ENCODE data around the gene TUBB1.
"Not testable (repeated sequence)": the region's sequence is repeated elsewhere in the genome, so short reads cannot be mapped to it uniquely, and the experiment has no call there.

DNA sequence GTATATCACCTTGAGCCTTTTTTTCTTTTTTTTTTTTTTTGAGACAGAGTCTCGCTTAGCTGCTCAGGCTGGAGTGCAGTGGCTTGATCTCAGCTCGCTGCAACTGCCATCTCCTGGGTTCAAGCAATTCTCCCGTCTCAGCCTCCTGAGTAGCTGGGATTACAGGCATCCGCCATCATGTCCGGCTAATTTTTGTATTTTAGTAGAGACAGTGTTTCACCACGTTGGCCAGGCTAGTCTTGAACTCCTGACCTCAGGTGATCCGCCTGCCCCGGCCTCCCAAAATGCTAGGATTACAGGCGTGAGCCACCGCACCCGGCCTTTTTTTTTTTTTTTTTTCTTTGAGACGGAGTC is 36.1 kb upstream of the TUBB1 start:
- TF ChIP-seq POLR2A, CTCF (IDR thresholded peaks at IDR 0.05): not testable (repeated sequence)
